NT2/D1 (cell line): Measurements from ENCODE around the gene BMPR1B.

Source experiments
- SUZ12 ChIP-seq: IDR thresholded peaks from 2 replicates; pipeline ENCODE4 v1.6.1; 2011; ENCODE audit not compliant: insufficient read length, insufficient read depth; ENCODE audit errors: extremely low read depth
- YY1 ChIP-seq: IDR thresholded peaks from 2 replicates; pipeline ENCODE4 v1.6.1; 2011; ENCODE audit not compliant: insufficient read length, insufficient read depth
- ZNF274 ChIP-seq: IDR thresholded peaks from 2 replicates; pipeline ENCODE4 v1.6.1; 2011; ENCODE audit warnings: mild to moderate bottlenecking, low read depth, low read length

GRCh38 chr4:95102162-95102790, 344.5 kb downstream of the BMPR1B start:
- TF ChIP-seq ZNF274 (no peak), YY1 (no peak), SUZ12 (no peak)
